GM19043 (cell line): ENCODE measurements around the gene MLLT1.
"Not testable (repeated sequence)": the region's sequence is repeated elsewhere in the genome, so short reads cannot be mapped to it uniquely, and the experiment has no call there.

Experiments
- ATAC-seq: cut with Tn5 transposase; IDR thresholded peaks from one replicate; pipeline ENCODE4 v1.9.1; 2021; ENCODE audit warnings: low read depth; ENCODE audit not compliant: unreplicated experiment

Gene MLLT1, protein sequence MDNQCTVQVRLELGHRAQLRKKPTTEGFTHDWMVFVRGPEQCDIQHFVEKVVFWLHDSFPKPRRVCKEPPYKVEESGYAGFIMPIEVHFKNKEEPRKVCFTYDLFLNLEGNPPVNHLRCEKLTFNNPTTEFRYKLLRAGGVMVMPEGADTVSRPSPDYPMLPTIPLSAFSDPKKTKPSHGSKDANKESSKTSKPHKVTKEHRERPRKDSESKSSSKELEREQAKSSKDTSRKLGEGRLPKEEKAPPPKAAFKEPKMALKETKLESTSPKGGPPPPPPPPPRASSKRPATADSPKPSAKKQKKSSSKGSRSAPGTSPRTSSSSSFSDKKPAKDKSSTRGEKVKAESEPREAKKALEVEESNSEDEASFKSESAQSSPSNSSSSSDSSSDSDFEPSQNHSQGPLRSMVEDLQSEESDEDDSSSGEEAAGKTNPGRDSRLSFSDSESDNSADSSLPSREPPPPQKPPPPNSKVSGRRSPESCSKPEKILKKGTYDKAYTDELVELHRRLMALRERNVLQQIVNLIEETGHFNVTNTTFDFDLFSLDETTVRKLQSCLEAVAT

GRCh38 chr19:6279931-6280591 is at the start of gene MLLT1:
MLLT1 (minus strand) TSS chr19:6279975; CDS start chr19:6279784, 191 bp downstream.
- peak; percentile 95 for ATAC-seq

DNA sequence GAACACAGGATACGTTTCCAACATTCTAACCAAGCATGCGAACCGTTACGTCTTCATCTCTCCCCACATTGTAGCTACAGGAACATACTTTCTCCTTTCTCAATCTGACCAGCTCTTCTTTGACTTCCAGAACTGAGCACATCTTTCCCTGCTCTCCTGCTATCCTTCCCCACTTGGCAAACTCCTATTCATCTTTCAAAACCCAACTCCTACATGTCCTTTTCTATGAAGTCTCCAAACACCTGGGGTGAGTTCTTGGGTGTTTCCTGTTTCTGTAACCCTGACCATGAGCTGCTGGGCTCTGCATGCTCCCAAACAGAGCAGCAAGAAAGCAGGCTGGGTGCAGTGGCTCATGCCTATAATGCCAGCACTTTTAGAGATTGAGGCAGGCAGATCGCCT is 47.0 kb upstream of the MLLT1 start:
- no peak for ATAC-seq

DNA sequence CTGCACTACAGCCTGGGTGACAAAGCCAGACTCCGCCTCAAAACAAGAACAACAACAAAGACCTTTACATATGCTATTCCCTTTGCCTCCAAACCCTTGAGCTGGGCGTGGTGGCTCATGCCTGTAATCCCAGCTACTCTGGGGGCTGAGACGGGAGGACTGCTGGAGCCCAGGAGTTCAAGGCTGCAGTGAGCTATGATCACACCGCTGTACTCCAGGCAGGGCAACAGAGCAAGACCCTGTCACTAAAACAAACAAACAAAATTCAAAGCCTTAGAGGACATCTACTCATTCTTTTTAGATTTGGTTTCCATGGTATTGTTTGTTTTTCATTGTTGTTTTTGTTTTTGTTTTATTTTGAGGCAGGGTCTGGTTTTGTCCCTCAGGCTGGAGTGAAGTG is 45.8 kb upstream of the MLLT1 start:
- no peak for ATAC-seq

DNA sequence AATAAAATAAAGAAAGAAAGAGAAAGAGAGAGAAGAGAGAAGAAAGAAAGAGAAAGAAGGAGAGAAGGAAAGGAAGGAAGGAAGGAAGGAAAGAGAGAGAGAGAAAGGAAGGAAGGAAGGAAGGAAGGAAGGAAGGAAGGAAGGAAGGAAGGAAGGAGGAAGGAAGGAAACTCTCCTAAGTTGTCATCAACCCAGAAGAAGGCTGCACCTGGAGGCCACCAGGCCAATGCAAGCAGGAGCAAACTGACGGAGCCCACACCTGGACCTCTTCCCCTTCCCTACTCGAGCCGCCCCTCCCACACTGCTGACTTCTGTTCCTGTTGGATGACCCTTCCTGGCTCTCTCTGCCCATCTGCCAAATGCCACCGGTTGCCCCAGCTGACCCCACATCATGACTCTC is 45.0 kb upstream of the MLLT1 start:
- no peak for ATAC-seq

DNA sequence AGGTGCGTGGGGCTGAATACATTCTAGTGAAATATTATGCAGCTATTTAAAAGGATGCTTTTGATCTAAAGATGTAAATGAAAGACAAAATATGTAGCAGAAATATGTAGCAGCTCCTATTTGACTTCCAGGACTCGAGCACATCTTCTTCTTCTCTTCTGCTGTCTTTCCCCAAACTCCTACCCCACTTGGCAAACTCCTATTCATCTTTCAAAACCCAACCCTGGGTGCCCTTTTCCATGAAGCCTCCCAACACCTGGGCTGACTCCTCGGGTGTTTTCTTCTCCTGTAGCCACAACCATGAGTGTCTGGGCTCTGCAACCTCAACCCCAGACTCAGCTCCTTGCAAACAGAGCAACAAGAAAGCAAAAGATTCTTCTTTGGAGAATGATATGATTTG is 42.5 kb upstream of the MLLT1 start:
- ATAC-seq, result no peak

DNA sequence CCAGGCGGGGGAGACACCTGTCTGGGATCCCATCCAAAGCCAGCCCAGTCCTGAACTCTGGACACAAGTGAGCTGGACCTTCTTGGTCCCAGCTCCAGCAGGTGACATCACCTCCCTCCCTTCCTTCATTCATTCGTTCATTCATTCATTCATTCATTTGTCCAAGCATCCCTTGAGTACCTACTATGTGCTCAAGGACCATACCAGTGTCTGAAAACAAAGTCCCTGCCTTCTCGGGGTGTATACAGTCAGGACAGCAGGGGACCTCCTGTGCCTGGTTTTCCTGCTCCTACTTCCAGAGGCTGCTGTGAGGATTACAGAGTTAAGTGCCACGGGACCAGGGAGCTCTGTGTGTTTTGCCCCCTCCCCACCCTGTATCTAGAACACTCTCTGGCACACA is 39.6 kb upstream of the MLLT1 start:
- ATAC-seq, result no peak

DNA sequence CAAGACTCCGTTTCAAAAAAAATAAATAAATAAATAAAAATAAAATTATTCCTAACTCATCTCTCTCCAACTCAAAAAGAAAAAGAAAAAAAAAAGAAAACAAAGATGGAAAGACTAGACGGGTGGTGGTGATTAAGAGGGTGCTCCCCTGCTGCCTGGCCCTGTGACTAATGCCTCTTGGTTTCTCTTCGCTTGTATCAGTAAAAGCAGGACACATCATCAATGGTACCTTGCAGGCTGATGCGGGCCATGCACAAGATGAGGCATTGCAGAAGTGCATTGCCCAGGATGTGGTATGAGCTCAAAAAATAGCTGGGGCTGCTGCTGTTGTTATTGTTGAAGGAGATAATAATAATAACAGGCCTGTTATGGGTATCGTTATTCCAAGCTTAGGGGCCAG is 39.0 kb upstream of the MLLT1 start:
- ATAC-seq, result no peak

DNA sequence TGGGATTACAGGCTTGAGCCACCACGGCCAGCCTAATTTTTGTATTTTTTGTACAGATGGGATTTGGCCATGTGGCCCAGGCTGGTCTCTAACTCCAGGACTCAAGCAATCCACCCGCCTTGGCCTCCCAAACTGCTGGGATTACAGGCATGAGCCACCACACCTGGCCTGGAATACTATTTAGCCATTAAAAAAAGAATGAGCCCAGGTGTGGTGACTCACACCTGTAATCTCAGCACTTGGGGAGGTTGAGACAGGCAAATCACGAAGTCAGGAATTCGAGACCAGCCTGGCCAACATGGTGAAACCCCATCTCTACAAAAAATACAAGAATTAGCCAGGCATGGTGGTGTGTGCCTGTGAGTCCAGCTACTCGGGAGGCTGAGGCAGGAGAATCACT is 35.9 kb upstream of the MLLT1 start:
- ATAC-seq, result not testable (repeated sequence)

GRCh38 chr19:6313398-6313969 is 33.7 kb upstream of the MLLT1 start:
- no peak for ATAC-seq

- no peak for ATAC-seq
These were observed 32.2 kb upstream of the MLLT1 start for GRCh38 chr19:6312018-6312417.

DNA sequence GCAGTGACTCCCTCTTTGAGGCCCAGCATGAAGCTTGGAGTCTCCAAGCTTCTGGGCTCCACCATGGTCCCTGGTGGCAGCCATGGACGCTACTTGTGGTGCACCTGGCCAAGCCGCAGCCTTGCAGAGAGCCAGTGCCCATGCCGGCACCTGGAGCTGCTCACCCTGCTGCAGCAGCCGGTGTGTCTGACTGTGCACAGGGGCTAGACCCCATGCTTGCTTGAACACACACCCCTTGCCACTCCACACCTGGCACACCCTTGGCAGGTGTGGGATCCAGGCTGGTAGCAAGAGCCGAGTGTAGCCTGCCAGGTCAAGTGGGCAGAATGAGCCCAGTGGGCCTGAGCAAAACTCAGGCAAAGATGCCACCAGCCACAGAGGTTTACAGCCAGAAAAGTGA is 18.6 kb upstream of the MLLT1 start:
- no peak for ATAC-seq

- ATAC-seq, result no peak
These were observed 17.4 kb upstream of the MLLT1 start for GRCh38 chr19:6297202-6297601.

- ATAC-seq, result no peak
These were observed 12.2 kb upstream of the MLLT1 start for GRCh38 chr19:6292006-6292405.

DNA sequence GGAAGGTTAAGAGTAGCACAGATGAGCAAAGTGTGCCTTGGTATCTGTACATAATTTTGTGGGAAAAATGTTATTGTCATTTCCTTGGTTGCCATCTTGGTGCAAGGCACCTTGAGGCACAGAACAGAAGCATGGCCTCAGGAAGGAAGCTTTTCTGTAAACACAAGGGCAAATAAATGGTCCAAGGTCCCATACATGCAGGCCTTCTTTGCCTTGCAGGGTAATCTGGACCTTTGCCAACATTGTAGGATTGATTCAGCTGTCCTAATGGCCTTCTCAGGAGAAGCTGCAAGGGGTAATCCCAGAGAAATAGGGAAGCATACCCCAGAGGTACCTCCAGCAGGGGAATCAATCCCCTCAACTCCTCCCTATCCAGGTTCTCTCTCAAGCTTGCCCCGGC is 9.0 kb upstream of the MLLT1 start:
- no peak for ATAC-seq

DNA sequence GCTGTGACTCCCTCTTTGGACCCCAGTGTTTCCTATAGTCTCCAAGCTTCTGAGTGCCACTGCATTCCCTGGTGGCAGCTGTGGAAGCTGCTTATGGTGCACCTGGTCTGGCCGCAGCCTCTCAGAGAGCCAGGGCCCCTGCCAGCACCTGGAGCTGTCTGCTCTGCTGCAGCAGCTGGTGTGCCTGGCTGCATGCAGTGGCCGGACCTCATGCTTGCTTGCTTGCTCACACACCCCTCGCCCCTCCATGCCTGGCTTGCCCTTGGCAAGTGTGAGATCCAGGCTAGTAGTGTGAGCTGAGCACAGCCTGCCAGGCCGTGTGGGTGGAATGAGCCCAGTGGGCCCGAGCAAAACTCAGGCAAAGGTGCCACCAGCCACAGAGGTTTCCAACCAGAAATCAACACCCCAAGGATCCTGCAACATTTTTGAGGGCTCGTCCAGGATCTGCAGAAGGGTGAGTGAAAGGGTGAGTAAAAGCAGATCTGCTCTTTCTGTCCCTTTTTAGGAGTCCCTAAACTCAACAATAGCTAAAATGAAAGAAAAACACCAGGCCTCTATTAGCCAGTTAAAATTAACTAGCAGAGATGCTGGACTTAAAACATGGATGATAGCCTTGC is 7.6 kb upstream of the MLLT1 start:
- ATAC-seq, result no peak

- no peak for ATAC-seq
These were observed 6.9 kb upstream of the MLLT1 start for GRCh38 chr19:6286676-6287075.

DNA sequence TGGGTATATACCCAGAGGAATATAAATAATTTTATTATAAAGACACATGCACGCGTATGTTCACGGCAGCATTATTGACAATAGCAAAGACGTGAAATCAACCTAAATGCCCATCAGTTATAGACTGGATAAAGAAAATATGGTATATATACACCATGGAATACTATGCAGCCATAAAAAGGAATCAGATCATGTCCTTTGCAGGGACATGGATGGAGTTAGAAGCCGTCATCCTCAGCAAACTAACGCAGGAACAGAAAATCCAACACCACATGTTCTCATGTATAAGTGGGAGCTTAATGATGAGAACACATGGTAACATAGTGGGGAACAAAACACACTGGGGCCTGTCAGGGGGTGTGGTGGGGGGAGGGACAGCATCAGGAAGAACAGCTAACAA is 2.6 kb upstream of the MLLT1 start:
- not testable (repeated sequence) for ATAC-seq

DNA sequence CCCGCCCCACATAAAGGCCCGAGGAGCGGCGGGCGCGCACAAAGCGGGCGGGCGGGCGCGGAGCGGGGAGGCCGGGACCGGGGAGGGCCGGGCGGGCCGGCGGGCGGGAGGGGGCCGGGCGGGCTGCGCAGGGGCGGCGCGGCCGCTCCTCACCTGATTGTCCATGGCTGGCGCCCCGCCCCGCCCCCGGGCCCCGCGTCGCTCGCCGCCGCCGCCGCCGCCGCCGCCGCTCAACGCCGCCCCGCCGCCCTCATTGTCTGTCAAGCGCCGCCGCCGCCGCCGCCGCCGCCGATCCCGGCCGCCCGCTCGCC is 200 bp downstream of the MLLT1 start:
- ATAC-seq, result peak; percentile 9

DNA sequence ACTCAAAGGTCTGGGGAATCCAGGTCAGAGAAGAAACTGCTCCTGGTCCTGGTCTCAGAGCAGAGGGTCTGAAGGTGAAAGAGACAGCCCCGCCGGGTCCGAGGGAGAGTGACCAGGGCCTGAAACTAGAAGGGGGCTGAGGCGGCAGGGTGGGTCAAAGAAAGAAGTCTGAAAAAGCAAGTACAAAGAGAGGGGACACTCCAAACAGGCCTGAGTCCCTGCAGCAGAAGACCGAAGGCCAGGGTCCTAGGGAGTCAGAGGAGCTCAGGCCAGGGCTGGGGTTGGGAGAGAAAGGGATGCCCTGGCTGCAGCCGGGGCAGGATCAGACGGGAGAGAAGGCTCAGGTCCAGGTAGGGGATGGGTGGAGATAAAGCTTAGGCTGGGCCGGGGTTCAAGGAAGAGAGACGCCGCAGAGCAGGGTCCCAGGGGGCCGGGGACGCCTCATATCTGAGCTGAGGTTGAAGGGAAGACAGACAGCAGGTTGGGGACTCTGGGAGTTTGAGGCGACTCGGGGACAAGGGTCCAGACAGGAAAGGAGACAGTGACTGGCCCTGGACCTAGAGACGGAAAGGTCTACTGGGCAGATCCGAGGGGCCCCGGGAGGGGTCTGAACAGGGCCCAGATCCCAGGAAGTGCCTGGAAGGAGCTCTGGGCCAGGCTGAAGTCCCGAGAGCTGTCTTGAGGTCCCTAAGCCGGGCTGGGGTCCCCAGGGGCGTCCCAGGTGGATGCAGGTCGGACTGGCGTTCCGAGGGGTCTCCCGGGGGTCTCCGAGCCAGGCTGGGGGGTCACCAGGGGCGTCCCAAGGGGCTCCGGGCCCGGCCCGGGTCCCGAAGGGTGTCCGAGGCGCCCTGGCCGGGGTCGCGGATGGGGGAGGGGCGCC is 795 bp downstream of the MLLT1 start:
- ATAC-seq, result no peak

- no peak for ATAC-seq
These were observed 1.7 kb downstream of the MLLT1 start for GRCh38 chr19:6278051-6278450.
